Endothelial cell of umbilical vein (primary cell): Measurements from ENCODE around the gene N4BP2. TPM values are rescaled to one million over a fixed set of nuclear protein-coding genes. Genes with fewer than 3 reads are reported as not detected.

Source experiments
- BruUV-seq: library from RNA; stranded (reverse); fragments of 400-500 nt; replicated peaks from 2 replicates; lab custom pipeline; 2021; lab: Mats Ljungman, UMichigan
- CTCF ChIA-PET: fragments of 300-600, 350-600 bp; sonication (Branson Sonifier 250); formaldehyde crosslinking; loops from one replicate; lab custom pipeline; 2021; ENCODE audit warnings: antibody characterized with exemption, inconsistent platforms; lab: Charles Lee
- POLR2A ChIA-PET: fragments of 300-600, 350-600 bp; sonication (Branson Sonifier 250); formaldehyde crosslinking; loops from one replicate; lab custom pipeline; 2021; ENCODE audit warnings: antibody characterized with exemption, inconsistent platforms; lab: Charles Lee
- DNase-seq: peaks from one replicate; pipeline ENCODE4 v3.0.0-alpha.2; 2011; ENCODE audit warnings: low read depth, low spot score
- FAIRE-seq: peaks from 2 replicates; lab custom pipeline; 2011; peaks lifted over from hg19 to GRCh38; lab: Jason Lieb, UNC
- H2AFZ ChIP-seq: 2 replicates; pipeline ENCODE4 v1.6.0; 2012; ENCODE audit warnings: low read depth, low read length, control low read depth, inconsistent platforms
- H3K27ac ChIP-seq: 2 replicates; pipeline ENCODE4 v1.5.1; 2011; ENCODE audit warnings: low read depth, mild to moderate bottlenecking, control low read depth, low read length, moderate library complexity; ENCODE audit not compliant: insufficient read depth
- H3K27me3 ChIP-seq, 2 experiments: 2 replicates each; pipeline versions ENCODE4 v1.6.0 to v1.6.1; 2011; ENCODE audit warnings: low read length in 2 of 2, mixed read lengths in 1 of 2; ENCODE audit not compliant: control insufficient read depth in 2 of 2, insufficient read depth in 2 of 2
- H3K36me3 ChIP-seq, 2 experiments: 2 replicates in 1 of 2; 3 replicates in 1 of 2; pipeline ENCODE4 v1.5.1; 2011; ENCODE audit warnings: low read length in 2 of 2, mild to moderate bottlenecking in 1 of 2, moderate library complexity in 1 of 2; ENCODE audit not compliant: control insufficient read depth in 2 of 2, insufficient read depth in 2 of 2; ENCODE audit errors: extremely low read depth in 1 of 2
- H3K4me1 ChIP-seq: 3 replicates; pipeline ENCODE4 v1.5.1; 2011; ENCODE audit warnings: mild to moderate bottlenecking, low read length; ENCODE audit not compliant: control insufficient read depth, insufficient read depth; ENCODE audit errors: extremely low read depth
- H3K4me2 ChIP-seq: 2 replicates; pipeline ENCODE4 v1.6.1; 2011; ENCODE audit warnings: low read length, control low read depth, mixed read lengths; ENCODE audit not compliant: insufficient read depth
- H3K4me3 ChIP-seq, 3 experiments: fragments of 200-600 bp in 1 of 3; sonication (generic), shearing (Covaris generic) in 1 of 3; replicated peaks in 1 of 3; 2 replicates each; pipeline ENCODE4 v1.5.1; 2011 to 2016; ENCODE audit warnings: control low read depth in 3 of 3, low read length in 3 of 3, mild to moderate bottlenecking in 2 of 3, inconsistent platforms in 1 of 3, low read depth in 1 of 3, moderate library complexity in 1 of 3; ENCODE audit not compliant: insufficient read depth in 1 of 3
- H3K79me2 ChIP-seq: 2 replicates; pipeline ENCODE4 v1.6.0; 2012; ENCODE audit warnings: low read length, inconsistent platforms; ENCODE audit not compliant: control insufficient read depth, insufficient read depth
- H3K9ac ChIP-seq: replicated peaks from 2 replicates; pipeline ENCODE3; 2011; ENCODE audit warnings: low read length, control low read depth; ENCODE audit not compliant: insufficient read depth; ENCODE audit errors: extremely low read depth
- H3K9me1 ChIP-seq: replicated peaks from 3 replicates; pipeline ENCODE4 v1.6.0; 2011; ENCODE audit warnings: mild to moderate bottlenecking, low read length; ENCODE audit not compliant: control insufficient read depth, insufficient read depth; ENCODE audit errors: extremely low read depth
- H3K9me3 ChIP-seq: replicated peaks from 2 replicates; pipeline ENCODE4 v1.5.1; 2012; ENCODE audit warnings: low read length, inconsistent platforms; ENCODE audit not compliant: control insufficient read depth, insufficient read depth
- H4K20me1 ChIP-seq: replicated peaks from 2 replicates; pipeline ENCODE3; 2011; ENCODE audit warnings: mild to moderate bottlenecking, low read length; ENCODE audit not compliant: control insufficient read depth, insufficient read depth; ENCODE audit errors: extremely low read depth
- EZH2 ChIP-seq: IDR thresholded peaks from 2 replicates; pipeline ENCODE4 v1.6.1; 2012; ENCODE audit warnings: borderline replicate concordance, low read depth, mild to moderate bottlenecking, moderate library complexity, low read length, inconsistent platforms; ENCODE audit not compliant: severe bottlenecking
- FOS ChIP-seq: IDR thresholded peaks from 2 replicates; pipeline ENCODE4 v1.6.1; 2011; ENCODE audit warnings: mild to moderate bottlenecking, low read length, moderate library complexity, borderline replicate concordance; ENCODE audit not compliant: insufficient read depth
- GATA2 ChIP-seq: IDR thresholded peaks from 2 replicates; pipeline ENCODE4 v1.7.0; 2011; ENCODE audit warnings: low read depth, mild to moderate bottlenecking, moderate library complexity, mixed read lengths, low read length; ENCODE audit not compliant: insufficient read length, insufficient read depth
- JUN ChIP-seq: IDR thresholded peaks from 2 replicates; pipeline ENCODE4 v1.6.1; 2011; ENCODE audit warnings: borderline replicate concordance, low read depth; ENCODE audit not compliant: insufficient read length, insufficient read depth
- MYC ChIP-seq: IDR thresholded peaks from one replicate; pipeline ENCODE4 v1.6.1; 2011; ENCODE audit warnings: mild to moderate bottlenecking, low read depth, low read length
- POLR2A ChIP-seq: IDR thresholded peaks from 2 replicates; pipeline ENCODE4 v1.6.1; 2012; ENCODE audit warnings: low read depth, mild to moderate bottlenecking, control low read depth, low read length
- POLR2AphosphoS5 ChIP-seq: IDR thresholded peaks from 2 replicates; pipeline ENCODE4 v1.6.1; 2012; ENCODE audit warnings: low read depth, mild to moderate bottlenecking, control low read depth, low read length, moderate library complexity; ENCODE audit not compliant: insufficient read depth
- dilution Hi-C: fragments of 300-500 bp; cut with MboI; formaldehyde crosslinking; loops from one replicate; pipeline ENCODE4 v1.15.0; 2019; ENCODE audit warnings: low sequenced_read_pairs; ENCODE audit not compliant: extremely low pct_ligation_motif_present
- intact Hi-C: fragments of 100-400 bp; cut with micrococcal nuclease; formaldehyde crosslinking; loops from one replicate; pipeline ENCODE4 v1.10.0; 2022
- polyA plus RNA-seq, 4 experiments: library from polyadenylated mRNA; depleted of rRNA in 3 of 4; stranded (reverse) in 3 of 4; unstranded in 1 of 4; fragments of >200 nt; gene quantifications; 2 replicates each; pipeline versions ENCODE4 v1.2.1 to v1.2.3, GENCODE V29; 2011 to 2012; ENCODE audit warnings: missing spikeins in 1 of 4
- total RNA-seq: library from RNA; stranded (reverse); gene quantifications from 2 replicates; pipeline ENCODE4 v1.2.3, GENCODE V29; 2021
- TF ChIP-seq, protein P1 (sequence below), 2 donors: IDR thresholded peaks; 1 replicate in 1 of 2; 2 replicates in 1 of 2; pipeline ENCODE4 v1.5.1; 2011; ENCODE audit warnings: low read length in 2 of 2, mild to moderate bottlenecking in 2 of 2, moderate library complexity in 2 of 2, control low read depth in 1 of 2, inconsistent platforms in 1 of 2, low read depth in 1 of 2; ENCODE audit not compliant: insufficient read depth in 1 of 2; ENCODE audit errors: extremely low read depth in 1 of 2
- TF ChIP-seq, protein P2 (sequence below): IDR thresholded peaks from 2 replicates; pipeline ENCODE4 v1.6.1; 2011; ENCODE audit not compliant: insufficient read depth, insufficient read length

Gene N4BP2
- total and polyA plus RNA-seq, 2 donors (not counting 3 experiments of a cell fraction or from before 2014, with no cell fraction given): 0.87 to 6.9 TPM

DNA sequence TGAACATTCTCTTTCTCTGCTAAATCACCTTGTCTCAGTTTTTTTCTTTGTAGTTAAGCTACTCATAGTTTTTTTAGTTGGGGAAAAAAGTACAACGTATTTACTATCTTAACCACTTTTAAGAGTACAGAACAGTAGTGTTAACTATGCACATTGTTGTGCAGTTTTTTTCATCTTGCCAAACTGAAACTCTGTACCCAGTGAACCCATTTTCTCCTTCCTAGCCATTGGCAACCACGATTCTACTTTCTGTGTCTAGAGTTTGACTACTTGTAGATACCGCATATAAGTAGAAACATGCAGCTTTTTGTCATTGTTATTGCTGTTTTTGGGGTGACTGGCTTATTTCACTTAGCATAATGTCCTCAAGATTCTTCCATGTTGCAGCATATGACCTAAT is 10.0 kb downstream of the N4BP2 start:
- Histone ChIP-seq H3K36me3 (no peaks in the 10 kb centered on the region), H3K27me3 (no peaks in the 10 kb centered on the region), H3K9ac (no peak overlapping the region), H4K20me1 (no peaks in the 10 kb centered on the region), H3K4me2 (no peak overlapping the region), H3K79me2 (no peaks in the 10 kb centered on the region), H3K4me1 (no peaks in the 10 kb centered on the region), H2AFZ (no peak overlapping the region), H3K9me1 (no peaks in the 10 kb centered on the region), H3K27ac (no peak overlapping the region), H3K4me3 (no peak overlapping the region), H3K9me3 (no peaks in the 10 kb centered on the region)
- ChIA-PET CTCF (interaction anchor here (0.6 to 2.3 kb wide), 2 partner anchors 20 to 169 kb away, joined by 5 read pairs; no protein-coding TSS in a partner anchor), POLR2A (no interaction called here)
- TF ChIP-seq EZH2: no peak
- TF ChIP-seq, protein P1, sequence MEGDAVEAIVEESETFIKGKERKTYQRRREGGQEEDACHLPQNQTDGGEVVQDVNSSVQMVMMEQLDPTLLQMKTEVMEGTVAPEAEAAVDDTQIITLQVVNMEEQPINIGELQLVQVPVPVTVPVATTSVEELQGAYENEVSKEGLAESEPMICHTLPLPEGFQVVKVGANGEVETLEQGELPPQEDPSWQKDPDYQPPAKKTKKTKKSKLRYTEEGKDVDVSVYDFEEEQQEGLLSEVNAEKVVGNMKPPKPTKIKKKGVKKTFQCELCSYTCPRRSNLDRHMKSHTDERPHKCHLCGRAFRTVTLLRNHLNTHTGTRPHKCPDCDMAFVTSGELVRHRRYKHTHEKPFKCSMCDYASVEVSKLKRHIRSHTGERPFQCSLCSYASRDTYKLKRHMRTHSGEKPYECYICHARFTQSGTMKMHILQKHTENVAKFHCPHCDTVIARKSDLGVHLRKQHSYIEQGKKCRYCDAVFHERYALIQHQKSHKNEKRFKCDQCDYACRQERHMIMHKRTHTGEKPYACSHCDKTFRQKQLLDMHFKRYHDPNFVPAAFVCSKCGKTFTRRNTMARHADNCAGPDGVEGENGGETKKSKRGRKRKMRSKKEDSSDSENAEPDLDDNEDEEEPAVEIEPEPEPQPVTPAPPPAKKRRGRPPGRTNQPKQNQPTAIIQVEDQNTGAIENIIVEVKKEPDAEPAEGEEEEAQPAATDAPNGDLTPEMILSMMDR (IDR thresholded peaks at IDR 0.05; ENCODE audit: extremely low read depth in 1 of 2, insufficient read depth in 1 of 2, low read depth in 1 of 2, low read length in 2 of 2): no peak
- TF ChIP-seq, protein P2, sequence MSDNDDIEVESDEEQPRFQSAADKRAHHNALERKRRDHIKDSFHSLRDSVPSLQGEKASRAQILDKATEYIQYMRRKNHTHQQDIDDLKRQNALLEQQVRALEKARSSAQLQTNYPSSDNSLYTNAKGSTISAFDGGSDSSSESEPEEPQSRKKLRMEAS: no peak
- no peak for TF ChIP-seq POLR2A
- no peak for TF ChIP-seq MYC
- TF ChIP-seq JUN: no peak
- no peak for TF ChIP-seq FOS
- no peak for TF ChIP-seq POLR2AphosphoS5
- TF ChIP-seq GATA2: no peak
- no TSS peak for BruUV-seq
- dilution Hi-C loops (no loop called here), intact Hi-C loops (no loop called here)
- FAIRE-seq (no peak), DNase-seq (no peak)
